ENCODE measurements around the gene PARVB.
"Not testable (repeated sequence)": the region's sequence is repeated elsewhere in the genome, so short reads cannot be mapped to it uniquely, and the experiment has no call there.

The PARVB gene

DNA sequence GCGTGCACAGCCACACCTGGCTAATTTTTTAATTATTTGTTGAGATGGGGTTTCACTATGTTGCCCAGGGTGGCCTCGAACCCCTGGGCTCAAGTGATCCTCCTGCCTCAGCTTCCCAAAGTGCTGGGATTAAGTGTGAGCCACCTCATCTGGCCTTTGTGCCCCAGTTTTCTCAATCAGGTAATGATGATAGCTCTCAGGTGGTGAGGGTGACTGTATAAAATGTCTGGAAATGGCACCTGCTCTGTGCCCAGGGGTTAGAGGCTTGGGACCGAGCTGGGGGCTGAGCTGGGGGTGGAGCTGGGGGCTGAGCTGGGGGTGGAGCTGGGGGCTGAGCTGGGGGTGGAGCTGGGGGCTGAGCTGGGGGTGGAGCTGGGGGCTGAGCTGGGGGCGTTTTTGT is 32.5 kb downstream of the PARVB start:
- not testable (repeated sequence) for DNase-seq (ENCODE audit: low read depth)

DNA sequence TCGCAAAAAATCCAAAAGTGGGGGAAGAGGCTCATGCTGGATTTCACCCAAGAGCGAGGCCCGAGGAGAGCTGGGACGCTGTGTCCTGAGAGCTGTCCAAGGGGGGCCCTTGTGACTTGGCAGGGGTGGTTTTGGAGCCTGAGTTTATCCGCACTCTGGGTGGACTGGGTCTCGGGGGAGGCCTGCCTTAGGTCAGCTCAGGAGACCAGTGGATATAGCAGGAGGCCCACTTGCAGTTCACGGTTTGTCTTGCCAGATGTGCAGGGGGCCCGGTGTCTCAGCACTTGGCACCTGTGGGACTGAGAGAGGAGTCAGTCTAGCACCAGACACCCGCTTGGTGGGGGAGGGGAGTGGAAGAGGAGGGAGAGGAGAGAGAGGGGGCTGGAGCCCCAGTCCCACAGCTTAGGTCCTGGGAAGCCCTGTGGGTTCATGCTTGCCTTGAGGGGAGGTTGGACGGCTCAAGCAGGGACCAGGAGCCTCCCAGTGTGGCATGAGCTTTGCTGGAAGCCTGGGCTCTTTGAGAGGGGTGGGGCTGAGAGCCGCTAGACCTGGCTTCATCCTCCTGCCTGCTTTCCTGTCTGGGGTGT is 33.4 kb downstream of the PARVB start:
- no peak for DNase-seq (ENCODE audit: low read depth)

DNA sequence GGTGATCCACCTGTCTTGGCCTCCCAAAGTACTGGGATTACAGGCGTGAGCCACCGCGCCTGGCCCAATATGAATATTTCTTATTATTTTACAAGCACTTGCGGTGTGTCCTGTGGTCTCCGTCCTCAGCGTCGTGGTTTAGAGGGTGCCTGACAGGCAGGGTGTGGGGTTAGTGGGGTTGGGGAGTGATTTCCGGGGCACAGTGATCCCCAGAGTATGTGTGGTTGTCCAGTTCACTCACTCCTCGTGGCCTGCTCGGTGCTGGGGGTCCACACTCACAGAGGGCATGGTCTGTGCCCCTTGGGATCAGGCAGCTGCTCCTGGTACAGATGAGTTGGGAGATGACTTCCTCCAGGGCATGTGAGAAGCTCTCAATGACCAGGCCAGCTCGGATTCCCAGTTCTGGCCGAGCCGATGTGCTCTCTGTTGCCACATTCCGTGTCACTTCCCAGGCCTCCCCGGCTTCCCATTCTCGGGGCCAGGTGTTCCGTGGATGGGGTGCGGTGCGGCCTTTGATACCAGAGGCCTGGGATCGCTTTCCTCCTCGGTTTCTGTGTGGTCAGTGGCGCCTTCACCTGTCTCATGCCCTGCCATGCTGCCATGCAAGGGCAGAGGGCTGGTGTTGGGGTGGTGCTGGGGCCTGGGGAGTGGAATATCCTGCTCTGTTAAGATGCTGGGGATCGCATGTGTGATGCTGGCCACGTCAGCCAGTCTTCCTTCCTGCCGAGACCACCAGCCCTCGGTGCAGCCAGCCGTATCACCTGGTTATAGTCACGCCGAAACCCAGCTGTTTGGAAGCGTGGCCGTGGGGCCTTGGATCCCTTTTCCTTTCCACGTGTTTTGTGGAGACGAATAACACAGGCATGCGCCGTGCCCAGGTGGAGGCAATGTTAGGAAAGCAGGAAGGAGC is 39.6 kb downstream of the PARVB start:
- no peak for DNase-seq (ENCODE audit: low read depth)

GRCh38 chr22:44067033-44067432 is 42.9 kb downstream of the PARVB start:
- no peak for DNase-seq (ENCODE audit: low read depth)

DNA sequence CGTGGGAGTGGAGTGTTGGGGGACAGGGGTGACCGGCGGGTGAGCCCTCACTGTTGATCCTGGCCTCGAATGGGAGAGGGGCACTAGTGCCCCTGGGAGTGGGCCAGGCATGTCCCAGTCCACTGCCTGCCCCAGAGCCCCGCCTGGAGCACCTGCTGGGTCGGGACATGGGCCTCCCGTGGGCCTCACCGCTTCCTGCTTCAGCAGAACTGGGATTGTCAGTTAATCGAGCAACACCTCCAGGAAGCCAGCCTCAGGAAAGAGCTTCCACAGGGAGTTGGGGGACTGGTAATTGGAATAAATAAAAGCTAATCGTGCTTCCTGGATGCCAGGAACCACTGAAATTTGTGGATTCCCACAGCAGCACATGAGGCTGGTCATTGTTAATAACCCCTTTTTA is 43.8 kb downstream of the PARVB start:
- DNase-seq (ENCODE audit: low read depth) = no peak

GRCh38 chr22:44068422-44069191 is 44.5 kb downstream of the PARVB start:
- DNase-seq (ENCODE audit: low read depth) = no peak

DNA sequence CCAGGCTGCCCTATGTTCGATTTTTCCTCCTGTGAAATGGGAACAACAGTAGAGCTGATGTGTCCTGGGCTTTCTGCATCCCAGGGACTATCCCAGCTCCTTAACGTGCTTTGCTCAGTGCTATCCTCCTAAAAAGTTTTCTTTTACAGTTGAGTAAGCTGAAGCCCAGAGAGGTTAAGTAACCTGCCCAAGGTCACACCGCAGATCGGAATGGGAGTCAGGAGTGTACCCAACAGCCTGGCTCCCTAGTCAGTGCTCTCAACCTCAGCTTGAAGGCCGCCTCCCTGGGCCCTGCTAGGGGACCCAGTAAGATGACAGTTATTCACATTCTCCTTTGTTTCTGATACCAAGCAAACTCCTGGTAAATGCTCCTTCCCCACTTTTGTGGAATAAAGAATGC is 45.9 kb downstream of the PARVB start:
- DNase-seq (ENCODE audit: low read depth) = no peak

- no peak for DNase-seq (ENCODE audit: low read depth)
Observed at GRCh38 chr22:44071781-44072326, 47.8 kb downstream of the PARVB start.

DNA sequence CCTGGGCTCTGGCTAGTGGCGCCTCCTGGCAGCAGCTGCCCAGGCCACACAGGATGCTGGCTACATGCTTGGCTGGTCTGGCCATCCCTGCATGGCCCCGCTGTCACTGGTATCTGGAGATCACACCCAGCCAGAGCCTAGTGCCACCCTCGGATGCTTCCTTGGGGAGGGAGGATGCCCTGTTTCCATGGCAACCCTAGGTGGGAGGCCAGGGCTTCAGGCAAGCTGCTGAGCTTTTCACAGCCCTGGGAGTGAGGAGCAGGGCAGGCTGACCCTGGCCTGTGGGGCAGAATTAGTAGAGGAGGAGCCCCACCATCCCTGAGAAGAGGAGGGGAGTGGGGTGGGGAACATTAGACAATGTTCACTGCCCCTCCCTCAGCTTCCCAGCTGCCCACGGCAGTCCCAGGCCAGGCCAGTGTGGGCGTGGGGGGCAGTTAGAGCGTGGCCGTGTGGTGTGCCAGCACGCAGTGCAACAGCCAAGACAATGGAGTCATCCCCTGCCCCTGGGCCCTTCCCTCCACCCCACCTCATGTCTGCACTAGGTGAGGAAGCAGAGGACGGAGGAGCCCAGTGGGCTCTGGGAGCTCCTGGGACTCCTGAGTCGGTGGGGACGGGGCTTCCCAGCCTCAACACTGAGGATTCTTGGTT is 50.4 kb downstream of the PARVB start:
- no peak for DNase-seq (ENCODE audit: low read depth)

DNA sequence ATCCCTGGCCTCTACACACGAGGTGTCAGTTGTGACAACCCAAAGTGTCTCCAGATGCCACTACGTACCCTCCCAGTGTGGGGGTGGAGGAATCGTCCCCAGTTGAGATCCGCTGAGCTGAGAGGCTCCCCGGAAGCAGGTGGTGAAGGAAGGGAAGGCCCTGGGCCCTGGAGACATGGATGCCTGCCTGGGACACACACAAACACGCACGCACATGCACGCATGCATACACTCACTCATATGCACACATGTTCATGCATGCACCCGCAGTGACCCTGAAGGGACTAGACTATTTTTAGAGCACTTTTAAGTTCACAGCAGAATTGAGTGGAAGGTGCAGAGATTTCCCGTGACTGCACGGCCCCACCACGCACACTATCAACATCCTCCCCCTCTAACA is 50.9 kb downstream of the PARVB start:
- DNase-seq (ENCODE audit: low read depth) = no peak

DNA sequence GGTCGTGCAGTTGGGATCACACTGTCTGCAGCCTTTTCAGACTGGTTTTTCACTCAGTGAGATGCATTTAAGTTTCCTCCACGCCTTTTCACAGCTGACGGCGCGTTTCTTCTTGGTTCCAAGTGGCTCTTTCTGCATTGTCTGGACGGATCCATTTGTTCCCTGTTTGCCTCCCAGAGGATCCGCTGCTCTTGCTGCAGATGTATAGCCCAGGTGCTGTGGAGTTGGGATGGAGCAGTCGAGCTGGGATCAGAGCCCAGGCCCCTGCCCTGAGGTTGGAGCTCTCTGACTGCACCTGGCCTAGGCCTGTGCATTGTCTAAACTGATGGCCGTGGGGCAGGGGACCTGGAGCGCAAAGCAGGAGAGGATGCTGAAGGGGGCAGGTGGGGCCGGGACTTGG is 51.6 kb downstream of the PARVB start:
- DNase-seq (ENCODE audit: low read depth) = no peak

GRCh38 chr22:44076825-44077224 is 52.7 kb downstream of the PARVB start:
- no peak for DNase-seq (ENCODE audit: low read depth)

DNA sequence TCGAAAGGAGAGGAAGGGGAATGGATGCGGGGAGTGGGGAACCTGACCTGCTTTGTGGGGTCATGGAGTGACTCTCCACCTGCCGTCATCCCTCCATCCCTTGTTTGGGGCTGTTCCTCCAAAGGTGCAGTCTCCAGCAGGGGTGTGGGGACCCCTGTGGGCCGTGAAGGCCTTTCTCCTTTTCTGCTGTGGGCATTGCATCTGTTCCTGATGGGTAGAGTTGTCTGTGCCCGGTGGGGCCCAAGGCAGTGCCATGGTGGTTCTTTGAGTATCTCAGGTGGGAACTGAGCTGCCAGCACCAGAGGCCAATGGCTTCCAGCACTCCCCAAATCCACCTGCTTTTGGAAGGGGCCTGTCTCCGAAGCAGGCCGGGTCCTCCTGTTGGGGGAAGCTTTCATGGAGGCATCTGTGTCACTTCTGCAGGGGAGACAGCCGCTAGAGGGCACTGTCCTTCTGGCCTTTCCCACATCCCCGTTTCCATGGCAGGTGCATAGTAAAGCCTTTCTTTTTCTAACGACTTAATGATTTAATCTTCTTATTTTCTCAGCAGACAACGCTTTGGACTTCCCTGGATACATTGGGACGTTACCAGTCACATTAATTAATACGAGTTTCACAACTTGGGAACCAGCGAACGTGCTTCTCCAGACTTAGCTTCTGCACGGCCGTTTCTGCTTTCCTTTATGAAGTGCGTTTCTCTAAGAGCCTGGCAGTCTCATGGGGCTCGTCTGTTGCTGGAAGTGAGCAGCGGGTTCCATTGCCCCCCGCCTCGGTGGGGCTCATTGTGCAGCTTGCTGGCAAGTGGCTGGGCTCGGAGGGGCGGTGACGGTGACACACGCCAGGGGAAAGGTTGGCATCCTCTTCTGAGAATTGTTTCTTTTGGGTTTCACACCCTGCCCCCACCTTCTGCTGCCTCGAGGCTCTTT is 57.1 kb downstream of the PARVB start:
- peak; percentile 38 for DNase-seq (ENCODE audit: low read depth)

GRCh38 chr22:44082801-44083200 is 58.7 kb downstream of the PARVB start:
- DNase-seq (ENCODE audit: low read depth) = no peak

DNA sequence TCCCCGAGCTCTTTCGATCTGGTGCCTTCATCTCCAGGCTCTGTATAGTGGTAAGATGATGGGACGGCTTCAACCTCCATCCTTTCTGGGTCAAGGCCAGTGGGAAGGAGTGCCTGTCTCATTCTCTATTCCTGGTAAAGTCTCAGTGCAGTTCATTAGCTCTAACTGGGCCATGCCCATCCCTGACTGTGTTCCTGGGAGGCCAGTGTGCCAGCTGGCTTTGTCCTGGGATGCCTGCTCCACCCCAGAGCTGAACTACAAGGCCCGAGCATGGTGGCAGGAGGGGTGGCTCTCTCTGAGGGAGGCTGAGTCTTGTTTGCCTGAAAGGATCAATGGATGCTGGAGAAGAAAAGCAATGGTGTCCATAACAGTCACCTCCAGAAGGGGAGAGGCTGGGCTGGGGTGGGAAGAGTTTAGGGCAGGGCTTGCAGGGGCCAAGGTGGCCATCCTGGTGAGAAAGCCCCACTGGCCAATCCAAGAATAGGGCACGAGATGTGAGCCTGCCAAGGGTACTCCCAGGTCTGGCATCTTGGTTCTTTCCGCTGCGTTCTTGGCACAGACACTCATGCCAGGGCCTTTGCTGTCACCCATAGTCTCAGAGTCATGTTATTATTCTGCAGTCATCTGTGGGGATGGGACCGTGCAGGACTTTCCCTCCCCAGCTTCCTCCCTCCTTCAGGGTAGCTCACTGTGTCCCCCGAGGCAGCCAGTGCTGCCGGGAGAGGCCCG is 60.1 kb downstream of the PARVB start:
- DNase-seq (ENCODE audit: low read depth) = no peak

DNA sequence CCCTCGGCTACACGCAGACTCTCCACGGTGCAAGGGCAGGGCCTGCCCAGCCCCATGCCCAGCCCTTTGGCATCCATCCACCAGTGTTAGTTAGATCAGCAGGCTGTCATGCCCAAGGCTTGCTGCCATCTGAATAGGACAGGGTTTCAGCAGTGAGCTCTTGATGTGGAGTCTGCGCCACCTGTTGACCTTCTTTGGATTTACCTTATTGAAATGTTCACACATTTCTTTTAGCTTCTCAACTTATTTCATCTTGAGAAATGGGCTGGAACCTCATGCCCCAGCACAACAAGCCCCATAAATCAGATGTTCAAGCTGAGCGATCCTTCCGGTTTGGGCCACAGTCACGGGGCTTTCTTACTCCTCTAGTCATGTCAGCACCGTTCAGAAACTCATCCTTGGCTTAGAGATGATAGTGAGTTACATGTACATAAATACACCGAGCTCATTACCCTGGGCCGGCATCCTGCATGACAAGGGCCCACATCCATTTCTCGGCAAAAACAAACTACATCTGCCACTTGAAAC is 61.7 kb downstream of the PARVB start:
- DNase-seq (ENCODE audit: low read depth) = no peak

DNA sequence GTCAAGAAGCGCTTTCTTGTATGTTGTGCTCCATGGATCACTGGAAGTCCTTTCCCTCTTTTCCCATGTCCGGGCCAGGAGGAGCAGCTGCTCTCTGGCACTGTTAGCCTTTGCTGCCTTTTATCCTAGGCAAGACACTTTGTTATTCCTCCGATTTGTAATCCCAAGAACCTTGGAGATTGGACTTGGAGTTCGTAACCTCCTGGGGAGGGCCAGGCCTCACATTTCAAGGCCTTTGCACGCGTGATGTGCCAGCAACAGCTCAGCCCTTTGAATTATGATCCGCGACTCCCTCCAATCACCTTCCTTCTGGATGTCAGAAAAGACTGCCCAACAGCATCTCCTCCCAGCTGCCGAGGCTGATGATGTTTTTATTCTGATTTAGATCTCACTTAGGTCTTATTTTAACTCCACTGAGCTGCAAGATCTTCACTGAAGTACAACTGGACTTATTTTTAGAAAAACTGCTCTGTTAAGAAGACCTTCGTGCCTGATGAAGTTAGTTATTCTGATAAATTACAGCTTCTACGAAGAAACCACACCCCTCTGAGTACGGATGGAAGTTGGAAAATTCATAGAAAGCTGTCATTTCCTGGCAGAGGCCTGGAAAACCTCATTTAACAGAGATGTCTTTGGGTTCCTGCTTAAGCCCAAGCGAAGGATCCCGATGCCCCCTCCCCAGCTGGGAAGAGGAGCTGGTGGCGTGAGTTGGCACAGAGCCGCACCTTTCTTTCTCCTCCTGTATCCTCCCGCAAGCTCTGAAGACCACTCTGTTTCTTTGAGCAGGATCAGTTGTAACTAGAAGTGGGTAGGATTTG is 62.4 kb downstream of the PARVB start:
- DNase-seq (ENCODE audit: low read depth) = no peak

GRCh38 chr22:44087089-44087430 is 63.0 kb downstream of the PARVB start:
- DNase-seq (ENCODE audit: low read depth) = no peak

- DNase-seq (ENCODE audit: low read depth) = no peak
Observed at GRCh38 chr22:44088976-44089570, 65.0 kb downstream of the PARVB start.

Data from stimulated activated CD8-positive, alpha-beta memory T cell treated with anti-CD3 and anti-CD28 coated beads, Interleukin-12 subunit alpha, Interleukin-12 subunit beta, amount 100 ng/mL, for 4 hours (primary cell).